GM21423 (cell line): ENCODE data around the gene TMCO4.

ENCODE experiments used
- ATAC-seq: cut with Tn5 transposase; IDR thresholded peaks from one replicate; pipeline ENCODE4 v1.9.1; 2021; ENCODE audit warnings: mild to moderate bottlenecking, moderate library complexity; ENCODE audit not compliant: unreplicated experiment

Gene TMCO4

DNA sequence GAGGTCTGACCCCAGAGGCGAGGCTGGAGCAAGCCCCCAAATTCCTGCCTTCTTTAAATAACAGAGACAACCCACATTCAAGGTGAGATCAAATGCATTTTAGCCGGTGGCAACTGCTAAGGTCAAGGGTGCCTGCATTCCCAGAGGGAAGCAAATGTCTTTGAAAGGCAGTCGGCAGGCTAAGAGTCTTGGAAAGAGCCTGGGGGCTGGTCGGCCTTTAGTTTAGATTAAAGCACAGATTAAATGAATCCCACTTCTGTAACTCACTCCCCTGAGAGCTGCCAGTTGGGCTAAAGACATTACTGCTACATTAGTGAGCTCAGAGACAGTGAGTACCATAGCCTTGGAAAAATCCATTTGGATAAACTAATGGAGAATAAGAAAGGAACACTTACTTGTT lies 75.8 kb downstream of the TMCO4 start:
- ATAC-seq, result no peak

- no peak for ATAC-seq
Measured at GRCh38 chr1:19720973-19721372, 78.7 kb downstream of the TMCO4 start.

DNA sequence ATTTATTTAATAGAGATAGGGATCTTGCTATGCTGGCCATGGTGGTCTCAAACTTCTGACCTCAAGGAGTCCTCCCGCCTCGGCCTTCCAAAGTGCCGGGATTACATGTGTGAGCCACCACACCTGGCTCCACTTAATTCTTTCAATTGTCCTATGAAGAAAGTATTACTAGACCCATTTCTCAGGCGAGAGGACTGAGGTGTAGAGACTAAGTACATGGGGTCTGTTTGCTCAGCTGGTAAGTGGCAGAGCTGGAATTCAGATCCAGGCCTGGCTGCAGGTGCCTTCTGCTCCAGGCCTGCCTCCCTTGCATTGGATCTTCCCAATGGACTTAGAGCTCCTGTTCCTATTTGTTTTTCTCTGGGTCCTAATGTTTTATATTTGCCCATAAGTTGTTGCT lies 79.5 kb downstream of the TMCO4 start:
- no peak for ATAC-seq

DNA sequence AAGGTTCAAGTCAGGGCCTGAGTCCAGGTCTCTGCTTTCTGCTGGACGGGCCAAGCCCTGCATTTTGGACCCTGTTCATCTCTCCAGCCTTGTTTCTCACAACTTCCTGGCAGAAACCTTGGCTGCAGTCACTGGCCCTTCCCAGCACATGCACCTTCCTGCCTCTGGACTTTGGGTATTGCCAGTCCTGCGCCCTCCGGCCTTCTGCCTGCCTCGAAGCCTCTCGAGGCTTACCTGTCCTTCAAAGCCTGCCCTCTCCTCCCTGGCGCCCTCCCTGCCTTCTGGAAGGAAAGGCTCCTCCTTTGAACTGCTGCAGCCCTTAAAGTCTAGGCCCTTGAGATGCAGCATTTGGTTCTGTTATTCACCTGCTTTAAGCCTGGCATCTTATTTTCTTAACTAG lies 82.2 kb downstream of the TMCO4 start:
- no peak for ATAC-seq

DNA sequence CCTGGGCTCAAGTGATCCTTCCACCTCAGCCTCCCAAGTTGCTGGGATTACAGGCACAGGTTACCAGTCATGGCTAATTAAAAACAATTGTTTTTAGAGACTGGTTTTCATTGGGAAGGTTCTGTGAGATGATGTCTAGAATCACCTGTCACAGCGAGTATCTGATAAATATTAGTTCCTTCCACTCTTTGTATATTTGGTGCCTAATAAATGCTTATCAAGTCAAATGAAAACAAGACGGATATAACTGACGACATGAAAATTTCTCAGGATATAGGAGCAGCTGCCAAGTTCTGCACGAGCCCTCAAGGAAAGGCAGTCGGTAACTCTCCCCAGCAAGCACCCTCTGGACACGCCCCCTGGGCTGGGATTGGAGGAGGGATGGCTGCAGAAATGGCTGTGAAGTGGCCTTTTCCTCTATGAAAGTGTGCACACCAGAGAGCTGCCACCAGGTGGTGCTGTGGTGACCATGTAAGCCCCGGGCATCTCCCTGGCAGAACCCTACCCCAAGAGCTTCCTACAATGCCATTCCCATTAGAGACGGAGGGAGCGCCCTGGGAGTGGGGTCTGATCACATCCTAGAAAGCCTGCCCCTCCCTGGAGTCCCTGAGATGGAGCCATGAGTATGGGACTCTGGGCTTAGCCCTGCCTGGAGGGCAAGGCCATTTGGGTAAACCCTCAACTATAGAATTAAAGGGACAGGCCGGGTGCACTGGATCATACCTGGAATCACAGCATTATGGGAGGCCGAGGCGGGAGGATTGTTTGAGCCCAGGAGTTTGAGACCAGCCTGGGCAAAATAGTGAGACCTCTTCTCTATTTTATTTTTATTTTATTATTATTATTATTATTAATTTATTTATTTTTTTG lies 84.1 kb downstream of the TMCO4 start:
- ATAC-seq, result peak; percentile 53

DNA sequence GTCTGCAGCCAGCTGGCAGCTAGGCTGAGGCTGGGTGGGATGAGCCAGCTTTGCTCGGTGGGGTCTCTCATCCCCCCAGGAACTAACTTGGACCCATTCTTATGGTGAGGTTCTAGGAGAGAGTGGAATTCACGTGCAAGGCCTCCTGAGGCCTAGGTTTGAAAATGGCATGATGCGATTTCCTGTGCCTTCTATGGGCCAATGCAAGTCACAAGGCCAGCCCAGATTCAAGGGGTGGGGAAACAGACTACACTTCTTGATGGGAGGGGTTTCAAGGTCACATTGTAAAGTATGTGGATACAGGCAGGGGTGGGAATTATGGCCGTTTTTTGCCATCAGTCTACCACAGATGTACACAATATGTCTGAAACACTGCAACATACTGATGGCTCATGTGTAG lies 86.8 kb downstream of the TMCO4 start:
- no peak for ATAC-seq

DNA sequence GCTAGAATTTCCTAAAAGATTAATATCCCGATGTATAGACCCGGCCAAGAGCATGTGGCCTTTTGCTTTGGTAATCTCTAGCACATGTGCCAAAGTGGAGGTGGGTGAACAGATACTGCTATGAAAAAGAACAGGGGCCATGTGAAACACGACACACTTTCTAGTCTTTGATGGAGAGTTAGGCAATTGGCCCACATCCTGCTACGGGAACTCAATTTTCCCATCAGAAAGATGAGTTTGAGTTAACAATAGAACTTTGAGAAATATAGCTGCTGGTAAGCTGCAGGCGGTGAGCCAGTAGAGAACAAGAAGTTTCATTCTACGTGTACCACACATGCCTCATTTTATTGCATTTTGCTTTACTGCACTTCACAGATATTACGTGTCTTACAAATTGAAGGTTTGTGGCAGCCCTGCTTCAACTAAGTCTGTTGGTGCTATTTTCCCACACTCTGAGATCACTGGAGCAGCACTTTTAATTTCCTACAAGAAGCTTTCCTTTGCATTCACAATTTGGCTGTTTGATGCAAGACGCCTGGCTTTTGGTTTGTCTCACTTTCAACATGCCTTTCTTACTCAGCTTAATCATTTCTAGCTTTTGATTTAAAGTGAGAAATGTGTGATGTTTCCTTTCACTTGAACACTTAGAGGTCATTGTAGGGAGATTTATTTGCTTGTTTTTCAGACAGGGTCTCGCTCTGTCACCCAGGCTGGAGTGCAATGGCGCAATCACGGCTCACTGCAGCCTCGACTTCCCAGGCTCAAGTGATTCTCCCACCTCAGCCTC lies 88.7 kb downstream of the TMCO4 start:
- peak; percentile 56 for ATAC-seq

DNA sequence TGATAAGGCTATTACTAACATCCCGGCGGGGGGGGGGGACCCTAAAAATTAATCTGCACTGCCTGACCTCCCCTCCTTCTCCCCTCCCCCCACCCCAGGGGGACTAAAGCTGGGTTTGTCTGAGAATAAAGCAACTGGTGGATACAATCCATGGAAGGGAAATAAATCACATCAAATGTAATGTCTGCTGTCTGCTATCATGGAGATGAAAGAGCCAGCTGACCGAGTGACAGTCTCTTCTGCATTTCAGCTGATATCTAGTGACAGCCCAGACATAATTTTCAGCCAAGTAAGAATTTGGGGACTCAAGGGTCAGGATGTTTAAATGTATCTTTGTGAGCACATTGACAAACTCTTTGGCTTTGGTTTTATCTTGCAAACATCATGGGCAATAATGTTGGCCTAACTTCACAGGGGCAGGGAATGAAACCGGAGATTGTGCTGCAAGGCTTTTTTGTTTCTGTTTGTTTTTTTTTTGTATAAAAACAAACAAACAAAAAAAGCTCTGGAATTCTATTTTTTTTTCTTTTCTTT lies 90.4 kb downstream of the TMCO4 start:
- ATAC-seq, result no peak

DNA sequence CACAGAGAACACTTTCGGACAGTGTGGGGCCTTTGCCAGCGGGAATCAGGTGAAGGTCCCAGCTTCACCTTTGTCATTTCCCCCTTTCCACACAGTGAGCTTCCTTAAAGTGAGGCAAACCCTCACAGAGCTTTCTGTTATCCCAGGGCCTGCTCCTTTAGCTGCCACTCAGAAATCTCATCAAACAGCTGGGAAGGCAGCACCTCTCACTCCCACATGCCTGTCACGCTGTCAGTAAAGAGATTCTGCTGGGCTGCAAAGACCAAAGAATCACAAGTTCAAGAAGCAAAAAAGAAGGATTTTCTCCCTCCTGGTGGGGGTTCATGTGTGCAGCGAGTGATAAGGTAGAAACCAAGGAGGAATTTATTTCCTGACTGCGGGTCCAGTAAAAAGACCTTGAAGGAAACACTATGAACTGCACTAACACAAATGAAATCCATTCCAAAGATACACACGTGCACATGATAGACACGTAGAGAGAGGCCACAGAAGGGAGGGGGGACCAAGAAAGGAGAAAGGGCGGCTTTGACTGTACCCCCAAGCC lies 91.1 kb downstream of the TMCO4 start:
- no peak for ATAC-seq

- ATAC-seq, result no peak
Measured at GRCh38 chr1:19706136-19706535, 93.6 kb downstream of the TMCO4 start.

DNA sequence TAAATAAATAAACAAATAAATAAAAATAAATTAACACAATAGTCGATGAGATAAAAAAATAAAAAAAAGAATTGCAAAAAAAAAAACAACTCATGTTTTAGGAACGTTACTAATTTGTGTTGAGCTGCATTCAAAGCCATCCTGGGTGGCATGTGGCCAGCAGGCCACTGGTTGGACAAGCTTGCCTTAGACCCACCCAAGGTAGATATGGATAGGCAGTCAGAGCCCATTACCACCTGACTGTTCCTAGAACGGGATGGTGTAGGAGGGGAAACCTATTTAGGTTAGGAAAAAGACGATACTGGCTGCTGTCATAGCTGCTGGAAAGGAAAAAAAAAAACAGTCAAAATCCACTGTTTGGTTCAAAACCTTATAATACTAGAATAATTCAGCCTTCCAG lies 94.3 kb downstream of the TMCO4 start:
- ATAC-seq, result no peak

DNA sequence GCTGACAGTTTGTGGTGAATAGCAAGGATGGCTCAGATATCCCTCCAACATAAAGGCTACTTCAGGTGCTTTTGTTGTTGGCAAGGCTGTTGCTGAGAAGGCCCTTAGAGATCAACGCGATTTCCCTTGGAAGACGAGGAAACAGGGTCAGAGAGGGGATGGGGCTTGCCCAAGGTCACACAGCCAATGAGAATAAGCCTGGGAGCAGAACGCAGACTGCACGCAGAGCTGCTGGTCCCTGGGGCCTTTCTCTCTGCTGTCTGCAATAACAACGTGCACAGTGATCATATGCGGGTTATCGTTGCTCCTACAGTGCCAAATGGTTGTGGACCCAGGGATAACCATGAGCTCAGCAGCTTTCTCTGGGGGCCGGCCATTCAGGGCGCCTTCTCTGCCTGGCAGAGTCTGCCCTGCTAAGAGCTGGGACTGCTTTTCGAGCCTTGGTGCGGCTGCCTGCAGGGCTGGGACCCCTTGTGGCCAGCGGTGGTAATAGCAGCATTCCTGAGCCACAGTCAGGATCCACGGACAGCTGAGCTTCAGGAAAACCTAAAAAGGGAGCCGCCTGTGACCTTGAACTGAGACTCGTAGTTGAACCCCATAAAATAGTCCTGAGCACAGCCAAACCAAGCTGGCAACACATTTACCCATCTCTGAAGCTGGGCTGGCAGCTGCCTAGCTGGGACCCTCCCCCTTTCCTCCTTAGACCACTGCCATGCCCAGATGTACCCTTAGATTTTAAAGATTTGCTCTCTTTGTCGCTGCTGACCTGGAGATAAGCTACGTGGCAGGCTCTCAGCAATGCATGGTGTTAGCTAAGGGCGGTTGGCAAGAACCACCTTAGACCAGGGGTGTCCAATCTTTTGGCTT lies 95.2 kb downstream of the TMCO4 start:
- no peak for ATAC-seq

DNA sequence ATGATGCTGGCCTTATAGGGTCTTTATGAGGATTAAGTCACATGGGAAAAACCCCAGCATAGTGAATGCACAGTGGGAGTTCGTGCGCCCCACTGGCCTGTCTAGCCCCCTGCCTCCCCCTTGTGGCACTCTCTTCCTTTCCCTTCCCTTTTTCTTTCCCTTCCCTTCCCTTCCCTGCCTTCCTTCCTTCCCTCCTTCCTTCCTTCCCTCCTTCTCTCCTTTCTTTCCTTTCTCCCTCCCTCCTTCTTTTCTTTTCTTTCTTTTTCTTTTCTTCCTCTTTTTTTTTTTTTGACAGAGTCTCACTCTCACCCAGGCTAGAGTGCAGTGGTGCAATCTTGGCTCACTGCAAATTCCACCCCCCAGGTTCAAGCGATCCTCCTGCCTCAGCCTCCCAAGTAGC lies 96.4 kb downstream of the TMCO4 start:
- ATAC-seq, result no peak

- ATAC-seq, result no peak
Measured at GRCh38 chr1:19700079-19700777, 99.5 kb downstream of the TMCO4 start.

DNA sequence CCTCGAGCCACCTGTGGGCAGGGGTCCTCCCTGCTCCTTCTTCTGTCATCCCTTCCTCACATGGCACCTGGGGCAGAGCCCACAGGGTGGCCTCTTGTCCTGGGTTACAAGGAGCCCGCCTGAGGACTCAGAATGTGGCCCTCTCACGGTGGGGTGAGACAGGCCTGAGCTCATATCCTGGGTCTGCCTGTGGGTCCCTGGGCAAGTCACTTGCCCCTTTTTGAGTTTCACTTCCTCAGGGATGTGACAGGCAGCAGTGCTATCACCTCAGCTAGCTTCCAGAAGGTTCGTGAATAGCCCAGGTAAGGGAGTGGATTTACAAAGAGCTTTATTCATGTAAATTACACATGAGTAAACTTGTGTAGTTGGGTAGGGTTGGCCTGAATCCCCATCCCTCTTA lies 101.5 kb downstream of the TMCO4 start:
- peak; percentile 49 for ATAC-seq

GRCh38 chr1:19696820-19697219 lies 102.9 kb downstream of the TMCO4 start:
- no peak for ATAC-seq

DNA sequence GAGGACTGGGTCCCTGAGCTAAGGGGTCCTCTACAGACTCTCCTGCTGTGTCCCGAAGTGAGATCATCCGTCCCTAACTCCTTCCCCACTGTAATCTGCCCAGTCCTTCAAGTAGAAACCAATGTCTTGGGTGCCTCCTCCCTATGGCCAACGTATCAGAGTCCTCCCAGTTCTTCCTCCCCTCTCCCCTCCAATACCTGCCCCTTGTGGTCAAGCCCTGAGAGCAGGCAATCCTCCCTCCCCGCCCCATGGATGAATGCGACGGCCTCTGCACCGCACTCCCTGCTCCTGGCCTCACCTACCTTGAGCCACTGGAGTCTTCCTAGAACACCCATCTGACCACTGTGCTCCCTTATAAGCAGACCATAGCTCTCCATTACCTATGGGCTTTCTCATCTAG lies 103.9 kb downstream of the TMCO4 start:
- no peak for ATAC-seq

- ATAC-seq, result no peak
Measured at GRCh38 chr1:19694298-19694697, 105.4 kb downstream of the TMCO4 start.

- no peak for ATAC-seq
Measured at GRCh38 chr1:19690342-19690741, 109.4 kb downstream of the TMCO4 start.

- ATAC-seq, result no peak
Measured at GRCh38 chr1:19689856-19690255, 109.9 kb downstream of the TMCO4 start.
